Left lung (tissue), 10 donors: ENCODE measurements around the gene DLL4. TPM values are rescaled to one million over a fixed set of nuclear protein-coding genes. Genes with fewer than 3 reads are reported as not detected.
"Not testable (repeated sequence)": the region's sequence is repeated elsewhere in the genome, so short reads cannot be mapped to it uniquely, and the experiment has no call there.

Experiments used
- ATAC-seq: fragments of 200-7000 bp; cut with Tn5 transposase; one replicate; pipeline ENCODE4 v1.9.1; 2020; ENCODE audit warnings: moderate library complexity
- DNase-seq, 4 donors: peaks; one replicate each; pipeline ENCODE4 v3.0.0-alpha.2; 2013 to 2020
- H3K27ac ChIP-seq, 2 donors: fragments of 200-600 bp; sonication (generic) in 1 of 2; one replicate each; pipeline versions ENCODE4 v1.5.0 to v1.8.0; 2020 to 2021
- H3K27me3 ChIP-seq, 2 donors: fragments of 200-600 bp; sonication (generic) in 1 of 2; one replicate each; pipeline versions ENCODE4 v1.5.0 to v1.8.0; 2020 to 2021
- H3K36me3 ChIP-seq, 2 donors: fragments of 200-600 bp; sonication (generic) in 1 of 2; one replicate each; pipeline versions ENCODE4 v1.5.0 to v1.8.0; 2020 to 2021
- H3K4me1 ChIP-seq, 2 donors: fragments of 200-600 bp; one replicate each; pipeline ENCODE4 v1.8.0; 2021
- H3K4me3 ChIP-seq, 2 donors: fragments of 200-600 bp; sonication (generic) in 1 of 2; one replicate each; pipeline versions ENCODE4 v1.5.0 to v1.8.0; 2020 to 2021; ENCODE audit warnings: mild to moderate bottlenecking in 1 of 2
- H3K9me3 ChIP-seq, 2 donors: fragments of 200-600 bp; sonication (generic) in 1 of 2; one replicate each; pipeline versions ENCODE4 v1.5.0 to v1.8.0; 2020 to 2021
- CTCF ChIP-seq, 2 donors: fragments of 200-600 bp; sonication (generic) in 1 of 2; IDR thresholded peaks; one replicate each; pipeline versions ENCODE4 v1.5.0 to v1.8.0; 2021; ENCODE audit warnings: antibody characterized with exemption in 2 of 2
- intact Hi-C, 2 donors: fragments of 100-400 bp; cut with DNase I; formaldehyde crosslinking; loops; one replicate each; pipeline versions ENCODE4 v1.11.2 to v1.14.2; 2022
- polyA plus RNA-seq, 6 donors: library from polyadenylated mRNA; unstranded; fragments of 120-200 nt; gene quantifications; one replicate each; pipeline ENCODE4 v1.2.1, GENCODE V29; 2013; ENCODE audit not compliant: insufficient read length in 6 of 6
- total RNA-seq, 2 donors: library from RNA; stranded (reverse); fragmentation: NEBNext Ultra II Directional; extraction: Animal tissue kit (Norgen Biotek cat#: 25700); gene quantifications; one replicate each; pipeline ENCODE4 v1.2.1, GENCODE V29; 2021
- donor health status: DM: no; HTN: yes; CAD: no.
- donor health status: DM: no; HTN: no; CAD: no.

Gene DLL4
- total and polyA plus RNA-seq, 8 donors: 10.4 to 23.7 (median 18.7) TPM

- Histone ChIP-seq H3K27me3 (no peaks in the 10 kb centered on the region), H3K36me3 (peaks cover 0 to 3% of the 10 kb centered on the region in 2 donors), H3K4me1 (peaks cover 3 to 31% of the 10 kb centered on the region in 2 donors), H3K9me3 (no peaks in the 10 kb centered on the region), H3K27ac (peak overlapping the region; percentile 75 to 80), H3K4me3 (peak overlapping the region; percentile 59 to 77)
- no peak for ATAC-seq
- intact Hi-C loops: no loop called here
- no peak for TF ChIP-seq CTCF (IDR thresholded peaks at IDR 0.05)
- DNase-seq: no peak
These were observed 23.3 kb downstream of the DLL4 start for GRCh38 chr15:40952301-40952900.

- intact Hi-C loops: no loop called here
- ATAC-seq: peak; percentile 95
- Histone ChIP-seq H3K4me3 (peak within 1 kb of the TSS; percentile 59 to 77), H3K27me3 (no peaks in the 10 kb centered on the region), H3K9me3 (no peaks in the 10 kb centered on the region), H3K36me3 (peaks cover 0 to 3% of the 10 kb centered on the region in 2 donors), H3K27ac (peak within 1 kb of the TSS; percentile 75 to 80), H3K4me1 (peaks cover 3 to 31% of the 10 kb centered on the region in 2 donors)
- peak; percentile 71 to 98 (median 94) for DNase-seq
- no peak for TF ChIP-seq CTCF (IDR thresholded peaks at IDR 0.05)
These were observed 24.0 kb downstream of the DLL4 start, which contains the start of gene CHAC1 for GRCh38 chr15:40952901-40953712. TSS of gene CHAC1 (plus strand) at chr15:40953471. CDS start at chr15:40953584, 113 bp downstream.

GRCh38 chr15:40953713-40954074, 24.6 kb downstream of the DLL4 start:
- peaks cover 3 to 31% of the 10 kb centered on the region in 2 donors for H3K4me1 ChIP-seq
- intact Hi-C loops: no loop called here
- H3K4me3 ChIP-seq: peak overlapping the region; percentile 59 to 77
- ATAC-seq (peak; percentile 3), DNase-seq (no peak)
- TF ChIP-seq CTCF (IDR thresholded peaks at IDR 0.05): no peak
- no peaks in the 10 kb centered on the region for H3K27me3 ChIP-seq
- peaks cover 0 to 3% of the 10 kb centered on the region in 2 donors for H3K36me3 ChIP-seq
- no peaks in the 10 kb centered on the region for H3K9me3 ChIP-seq
- H3K27ac ChIP-seq: peak overlapping the region in 1 of 2 donors; percentile 80

- H3K36me3 ChIP-seq, H3K27me3 ChIP-seq, intact Hi-C loops, DNase-seq, H3K9me3 ChIP-seq, ATAC-seq, H3K27ac ChIP-seq: not testable (repeated sequence)
- Histone ChIP-seq H3K4me3 (peak overlapping the region in 1 of 2 donors; percentile 59), H3K4me1 (peaks cover 3 to 31% of the 10 kb centered on the region in 2 donors)
These were observed 25.2 kb downstream of the DLL4 start for GRCh38 chr15:40954158-40954848.

GRCh38 chr15:40955141-40955903, 26.2 kb downstream of the DLL4 start:
- H3K27ac ChIP-seq: no peak overlapping the region

More at GRCh38 chr15:40955141-40955903, 26.2 kb downstream of the DLL4 start:
- Histone ChIP-seq H3K9me3 (no peaks in the 10 kb centered on the region), H3K27me3 (no peaks in the 10 kb centered on the region), H3K36me3 (peaks cover 0 to 3% of the 10 kb centered on the region in 2 donors), H3K4me1 (peaks cover 3 to 32% of the 10 kb centered on the region in 2 donors), H3K4me3 (peak overlapping the region in 1 of 2 donors; percentile 59)
- TF ChIP-seq CTCF (IDR thresholded peaks at IDR 0.05): no peak
- intact Hi-C loops: no loop called here
- ATAC-seq (no peak), DNase-seq (no peak)
